ENCODE data around the gene ZNF438. TPM values are rescaled to one million over a fixed set of nuclear protein-coding genes. Genes with fewer than 3 reads are reported as not detected.

ZNF438 gene
- total RNA-seq, 3 donors from 2014 or later = 4.7 to 12.3 (median 5.0) TPM

DNA sequence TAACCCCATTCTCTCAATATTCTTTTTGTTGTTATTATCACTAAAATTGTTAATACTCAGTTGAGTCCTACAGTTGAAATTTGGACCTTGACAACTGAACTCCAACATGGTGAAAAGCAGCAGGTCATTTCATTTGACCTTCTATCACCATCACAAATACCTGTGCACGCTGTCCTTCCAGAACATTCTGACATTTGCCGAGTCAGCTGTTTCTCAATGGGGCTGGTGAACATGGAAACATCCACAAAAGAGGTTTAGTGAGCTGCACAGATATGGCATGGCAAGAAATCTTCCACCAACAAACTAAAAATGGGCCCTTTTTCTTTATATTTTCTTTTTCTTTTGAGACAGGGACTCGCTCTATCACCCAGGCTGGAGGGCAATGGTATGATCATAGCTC, 169.7 kb downstream of the ZNF438 start:
- intact Hi-C loops (cut with DNase I, micrococcal nuclease) = no loop called here
- Histone ChIP-seq H3K36me3 (ENCODE audit: low read depth) (no peaks in the 10 kb centered on the region), H3K4me1 (ENCODE audit: low read depth) (no peaks in the 10 kb centered on the region), H3K9me3 (no peaks in the 10 kb centered on the region), H3K4me3 (no peak overlapping the region)
- DNase-seq = no peak
- no peak for TF ChIP-seq CTCF (IDR thresholded peaks at IDR 0.05)
- no peak for ATAC-seq

DNA sequence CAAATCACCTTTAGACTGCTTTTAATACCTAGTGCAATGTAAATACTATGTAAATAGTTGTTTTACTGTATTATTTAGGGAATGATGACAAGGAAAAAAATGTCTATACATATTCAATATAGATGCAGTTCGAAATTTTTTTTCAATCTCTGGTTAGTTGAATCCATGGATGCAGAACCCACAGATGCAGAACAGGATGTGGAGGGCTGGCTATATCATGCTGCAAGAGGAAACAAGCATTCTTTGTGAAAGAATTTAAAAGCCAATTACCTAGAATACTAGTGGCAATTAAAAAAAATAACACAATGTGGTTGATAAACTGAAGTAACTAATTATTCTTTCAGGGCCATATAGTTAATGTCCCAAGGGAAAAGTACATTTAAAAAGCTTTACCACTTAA, 170.4 kb downstream of the ZNF438 start:
- intact Hi-C loops (cut with DNase I, micrococcal nuclease) = no loop called here
- no peak for ATAC-seq
- Histone ChIP-seq H3K4me1 (ENCODE audit: low read depth) (no peaks in the 10 kb centered on the region), H3K9me3 (no peaks in the 10 kb centered on the region), H3K4me3 (no peak overlapping the region), H3K36me3 (ENCODE audit: low read depth) (no peaks in the 10 kb centered on the region)
- no peak for DNase-seq
- TF ChIP-seq CTCF (IDR thresholded peaks at IDR 0.05) = no peak

- Histone ChIP-seq H3K4me1 (ENCODE audit: low read depth) (no peaks in the 10 kb centered on the region), H3K9me3 (no peaks in the 10 kb centered on the region), H3K4me3 (no peak overlapping the region), H3K36me3 (ENCODE audit: low read depth) (no peaks in the 10 kb centered on the region)
- TF ChIP-seq CTCF (IDR thresholded peaks at IDR 0.05) = no peak
- DNase-seq (no peak), ATAC-seq (no peak)
- intact Hi-C loops (cut with DNase I, micrococcal nuclease) = no loop called here
Observed at GRCh38 chr10:30858499-30858898, 173.2 kb downstream of the ZNF438 start.

- no peak overlapping the region for H3K4me3 ChIP-seq
- intact Hi-C loops (cut with DNase I, micrococcal nuclease) = no loop called here
- TF ChIP-seq CTCF (IDR thresholded peaks at IDR 0.05) = no peak
- DNase-seq = peak in 1 of 3 donors; percentile 35
- ATAC-seq = peak; percentile 46
- H3K9me3 ChIP-seq = no peaks in the 10 kb centered on the region
- H3K36me3 ChIP-seq (ENCODE audit: low read depth) = no peaks in the 10 kb centered on the region
- H3K4me1 ChIP-seq (ENCODE audit: low read depth) = no peaks in the 10 kb centered on the region
Observed at GRCh38 chr10:30857803-30858202, 173.9 kb downstream of the ZNF438 start.

GRCh38 chr10:30855131-30855530, 176.5 kb downstream of the ZNF438 start:
- TF ChIP-seq CTCF (IDR thresholded peaks at IDR 0.05) = no peak

DNA sequence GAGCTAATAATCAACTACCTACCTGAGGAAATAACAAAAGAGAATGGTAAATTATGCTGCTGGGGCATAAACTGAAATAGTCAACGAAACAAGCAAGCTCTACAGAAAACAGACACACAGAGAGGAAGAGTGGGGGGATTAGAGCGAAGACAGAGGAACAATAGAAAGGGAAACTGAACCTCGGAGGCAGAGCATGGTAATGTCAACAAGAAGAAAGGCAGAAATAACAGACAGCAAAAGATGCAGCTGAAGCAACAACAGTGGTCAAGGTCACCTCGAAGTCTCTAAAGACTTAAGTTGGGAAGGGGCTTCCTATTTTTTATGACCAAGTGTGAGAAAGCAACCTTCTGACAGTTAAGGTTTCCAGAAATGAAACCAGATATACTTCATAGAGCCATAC, 177.0 kb downstream of the ZNF438 start:
- intact Hi-C loops (cut with DNase I, micrococcal nuclease) = no loop called here
- H3K9me3 ChIP-seq = no peaks in the 10 kb centered on the region
- H3K36me3 ChIP-seq (ENCODE audit: low read depth) = no peaks in the 10 kb centered on the region
- ATAC-seq (no peak), DNase-seq (no peak)
- no peak for TF ChIP-seq CTCF (IDR thresholded peaks at IDR 0.05)
- no peak overlapping the region for H3K4me3 ChIP-seq
- H3K4me1 ChIP-seq (ENCODE audit: low read depth) = no peaks in the 10 kb centered on the region

More at GRCh38 chr10:30855131-30855530, 176.5 kb downstream of the ZNF438 start:
- no peak for ATAC-seq
- no peak overlapping the region for H3K4me3 ChIP-seq
- intact Hi-C loops (cut with DNase I, micrococcal nuclease) = no loop called here
- no peaks in the 10 kb centered on the region for H3K36me3 ChIP-seq (ENCODE audit: low read depth)
- no peaks in the 10 kb centered on the region for H3K9me3 ChIP-seq
- no peaks in the 10 kb centered on the region for H3K4me1 ChIP-seq (ENCODE audit: low read depth)
- DNase-seq = no peak
